Activated naive CD4-positive, alpha-beta T cell treated with anti-CD3 and anti-CD28 coated beads, Interleukin-2, amount 50 U/mL, for 16 hours (primary cell): ENCODE measurements around the gene COL8A2.

Experiments
- DNase-seq: peaks from one replicate; pipeline ENCODE4 v3.0.0-alpha.2; 2020

COL8A2 gene

DNA sequence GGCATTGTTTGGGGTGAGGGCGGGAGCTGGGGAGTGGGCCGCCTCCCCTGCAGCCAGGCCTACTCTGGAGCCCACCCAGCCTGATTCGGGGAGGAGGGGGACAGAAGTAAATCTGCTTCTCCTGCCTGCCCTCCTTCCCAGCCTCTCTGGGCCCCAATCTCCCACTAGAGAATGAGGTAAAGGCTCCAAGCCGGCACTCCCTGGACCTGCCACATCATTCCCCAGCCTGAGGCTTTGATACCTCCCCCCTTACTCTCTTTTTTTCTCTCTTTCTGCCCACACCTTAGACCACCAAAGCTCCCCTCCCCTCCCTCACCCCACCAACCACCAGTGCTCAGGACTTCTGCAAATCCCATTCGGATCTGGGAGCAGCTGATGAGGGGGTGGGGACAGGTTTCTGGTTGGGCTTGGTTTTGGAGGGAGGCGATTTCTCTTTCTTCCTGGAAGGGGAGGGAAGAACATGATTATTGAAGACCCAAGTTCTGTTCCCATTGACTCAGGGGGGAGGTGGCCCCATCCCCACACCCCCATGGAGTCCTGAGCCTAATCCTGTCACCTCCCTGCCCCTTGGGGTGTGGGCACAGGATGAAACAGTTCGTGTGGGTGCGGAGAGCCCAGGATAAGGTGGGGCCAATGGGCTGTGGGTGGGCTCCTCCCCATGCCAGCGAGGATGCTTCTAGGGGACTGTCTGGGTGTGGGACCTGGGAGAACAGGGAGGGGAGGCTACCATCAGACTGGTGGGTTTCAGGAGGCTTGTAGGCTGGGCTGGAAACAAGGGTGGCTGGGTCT, 32.3 kb upstream of the COL8A2 start:
- no peak for DNase-seq

DNA sequence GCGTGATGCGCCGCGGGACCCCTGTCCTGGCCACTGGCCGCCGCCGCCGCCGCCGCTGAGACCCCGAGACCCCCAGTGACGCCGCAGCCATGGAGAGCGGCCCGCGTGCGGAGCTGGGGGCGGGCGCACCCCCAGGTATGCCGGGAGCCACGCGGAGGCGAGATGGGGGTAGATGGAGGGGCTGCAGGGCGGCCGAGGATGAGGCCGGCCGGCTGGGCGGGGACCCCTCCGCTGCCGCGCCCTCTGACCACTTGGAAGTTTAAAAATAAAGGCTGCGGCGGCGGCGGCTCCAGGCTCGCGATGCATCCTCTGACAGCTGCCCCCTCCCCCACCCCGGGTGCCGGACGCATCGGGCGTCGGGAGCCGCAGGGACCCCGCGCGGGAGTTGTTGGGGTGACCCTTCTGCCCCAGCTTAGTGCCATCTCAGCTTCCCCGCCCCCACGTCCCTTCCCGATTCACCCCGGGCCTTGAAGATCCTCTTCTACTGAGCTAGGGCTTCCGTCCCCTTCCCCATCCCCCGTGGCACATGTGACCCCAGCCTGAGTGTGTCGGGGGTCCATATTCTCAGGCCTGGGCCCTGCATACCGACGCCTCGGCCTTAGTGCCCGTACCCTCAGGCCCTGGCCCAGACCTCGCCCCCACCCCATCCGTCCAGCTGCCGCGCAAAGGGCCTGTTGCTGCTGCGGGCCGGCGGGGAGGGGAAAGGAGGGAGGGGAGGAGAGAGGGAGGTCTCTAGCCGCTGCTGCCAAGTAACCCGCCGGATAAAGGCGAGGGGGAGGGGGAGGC, 31.5 kb upstream of the COL8A2 start:
- DNase-seq, result peak; percentile 68

GRCh38 chr1:36155408-36156328, 30.6 kb upstream of the COL8A2 start, which contains the start of gene MAP7D1:
MAP7D1 (plus strand) TSS chr1:36156160; CDS start chr1:36156418, 258 bp downstream.
- peak; percentile 89 for DNase-seq

DNA sequence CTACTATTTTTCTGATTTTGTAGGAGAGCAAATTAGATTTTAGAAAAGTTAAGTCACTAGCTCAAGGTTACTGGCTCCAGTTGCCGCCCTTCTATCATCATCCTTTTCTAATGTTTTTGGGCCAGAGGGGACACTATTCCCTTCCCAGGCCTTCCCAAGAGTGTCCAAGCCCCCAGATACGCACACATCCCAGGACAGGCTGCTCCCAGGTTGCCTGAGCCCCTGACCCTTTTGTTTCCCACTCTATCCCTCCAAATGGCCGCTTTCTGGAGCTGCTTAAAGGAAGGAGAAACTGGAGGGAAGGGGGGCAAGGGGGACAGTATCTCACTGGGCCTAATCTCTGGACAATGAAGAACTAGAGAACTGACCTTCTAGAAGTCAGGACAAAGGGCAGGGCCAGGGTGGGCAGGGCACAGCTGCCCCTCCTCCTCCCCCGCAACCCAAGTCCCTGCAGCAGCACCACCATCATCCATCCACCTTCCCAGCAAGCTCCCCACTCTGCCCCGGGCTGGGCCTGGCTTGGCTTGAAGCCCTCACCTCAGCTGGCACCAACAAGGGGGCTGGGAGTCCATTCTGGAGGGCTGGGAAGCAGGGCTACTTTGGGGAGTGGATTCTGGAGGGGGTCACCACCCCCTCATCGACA, 29.9 kb upstream of the COL8A2 start:
- DNase-seq, result no peak

DNA sequence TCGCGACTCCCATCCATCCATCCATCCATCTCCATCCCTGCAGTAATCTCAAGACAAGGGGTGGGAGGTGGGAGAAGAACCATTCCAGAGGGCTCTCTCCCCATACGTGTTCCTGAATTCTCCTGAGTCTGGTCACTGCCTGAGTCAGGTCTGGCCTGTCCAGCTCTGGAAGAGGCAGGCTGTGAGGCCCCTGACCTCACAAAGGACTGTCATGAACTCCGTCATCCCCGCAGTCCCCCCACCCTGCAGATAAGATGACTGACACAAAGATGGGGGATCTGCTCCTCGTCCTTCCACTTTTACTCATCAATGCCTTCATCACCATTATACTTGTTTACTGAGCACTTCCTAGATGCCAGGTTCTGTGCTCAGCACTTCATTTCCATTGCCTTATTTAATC, 29.3 kb upstream of the COL8A2 start:
- DNase-seq, result no peak

DNA sequence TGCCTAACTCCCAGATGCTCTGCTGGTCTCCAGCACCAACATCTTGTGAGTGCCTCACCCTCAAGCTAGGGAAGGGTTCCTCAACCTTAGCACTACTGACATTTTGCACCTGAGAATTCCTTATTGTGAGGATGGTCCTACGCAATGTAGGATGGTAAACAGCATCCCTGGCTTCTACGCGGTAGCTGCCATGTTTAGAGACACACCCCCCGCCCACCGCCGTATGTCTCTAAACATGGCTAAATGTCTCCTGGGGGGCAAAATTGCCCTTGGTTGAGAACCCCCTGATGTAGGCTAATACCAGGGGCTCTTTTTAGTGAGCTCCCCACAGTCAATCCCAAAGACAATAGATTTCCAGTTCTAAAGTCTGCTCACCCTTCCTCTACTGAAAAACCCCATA, 28.5 kb upstream of the COL8A2 start:
- no peak for DNase-seq

DNA sequence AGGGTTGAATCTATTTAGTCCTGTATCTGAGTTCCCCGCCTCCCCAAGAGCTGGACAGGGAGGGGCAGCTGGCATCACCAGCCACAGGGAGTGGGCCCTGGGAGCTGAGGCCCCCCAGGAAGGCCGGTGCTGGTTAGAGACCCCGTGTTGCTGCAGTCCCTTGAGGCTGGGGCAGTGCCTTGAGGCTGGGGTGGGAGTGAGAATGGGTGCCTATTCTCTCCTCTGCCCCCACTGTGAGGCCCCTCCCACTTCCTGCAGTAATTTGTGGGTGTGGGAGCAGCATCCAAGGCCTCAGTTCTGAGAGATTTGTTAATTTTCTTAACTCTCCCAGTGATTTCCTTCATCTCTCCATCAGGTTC, 26.8 kb upstream of the COL8A2 start:
- peak; percentile 45 for DNase-seq

DNA sequence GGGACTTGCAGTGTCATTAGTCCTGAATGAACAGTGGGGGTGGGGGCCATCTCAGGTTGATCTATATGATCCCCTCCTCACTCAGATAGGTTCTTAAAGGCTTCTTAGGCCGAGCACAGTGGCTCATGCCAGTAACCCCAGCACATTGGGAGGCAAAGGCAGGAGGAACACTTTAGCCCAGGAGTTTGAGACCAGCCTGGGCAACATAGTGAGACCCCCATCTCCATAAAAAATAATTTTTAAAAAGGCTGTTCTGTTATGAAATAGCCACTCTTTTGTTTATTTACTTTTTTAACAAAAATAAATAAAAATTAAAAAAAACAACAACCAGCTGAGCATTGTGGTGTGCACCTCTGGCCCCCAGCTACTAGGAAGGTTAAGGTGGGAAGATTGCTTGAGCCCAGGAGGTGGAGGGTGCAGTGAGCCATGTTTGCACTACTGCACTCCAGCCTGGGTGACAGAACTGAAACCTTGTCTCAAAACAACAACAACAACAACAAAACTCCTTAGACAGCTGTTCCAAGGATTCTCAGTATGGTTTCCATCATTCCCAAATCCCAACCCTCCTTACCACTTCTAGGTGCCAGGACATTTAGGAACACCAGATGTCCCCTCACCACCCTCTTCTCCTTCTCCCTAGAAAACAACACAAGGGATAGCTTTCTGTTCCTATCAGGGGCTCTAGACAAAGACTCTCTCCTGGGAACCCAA, 26.3 kb upstream of the COL8A2 start:
- DNase-seq, result no peak

GRCh38 chr1:36150296-36151133, 25.5 kb upstream of the COL8A2 start:
- peak; percentile 58 for DNase-seq

DNA sequence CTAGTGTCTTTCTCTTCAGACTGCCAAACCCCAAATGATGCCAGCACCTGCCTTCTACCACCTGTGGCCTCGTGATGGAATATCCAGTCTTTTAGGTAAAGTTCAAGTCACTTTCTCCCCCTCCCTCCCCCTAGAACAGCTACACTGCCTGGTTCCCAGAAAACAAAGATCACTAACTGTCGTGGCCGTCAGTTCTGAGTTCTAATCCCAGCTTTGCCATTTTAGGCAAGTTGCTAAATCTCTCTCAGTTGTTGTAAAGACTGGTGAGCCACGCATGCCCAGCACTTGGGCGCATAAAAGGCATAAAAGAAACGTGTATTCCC, 24.9 kb upstream of the COL8A2 start:
- no peak for DNase-seq

GRCh38 chr1:36149237-36149972, 24.4 kb upstream of the COL8A2 start, which contains the start of gene TRAPPC3:
TRAPPC3 (minus strand) TSS chr1:36149486; CDS start chr1:36149378, 108 bp downstream.
- DNase-seq, result peak; percentile 100

GRCh38 chr1:36148821-36149236, 23.8 kb upstream of the COL8A2 start:
- DNase-seq, result no peak

- no peak for DNase-seq
Measured at GRCh38 chr1:36144413-36144812, 19.4 kb upstream of the COL8A2 start.

DNA sequence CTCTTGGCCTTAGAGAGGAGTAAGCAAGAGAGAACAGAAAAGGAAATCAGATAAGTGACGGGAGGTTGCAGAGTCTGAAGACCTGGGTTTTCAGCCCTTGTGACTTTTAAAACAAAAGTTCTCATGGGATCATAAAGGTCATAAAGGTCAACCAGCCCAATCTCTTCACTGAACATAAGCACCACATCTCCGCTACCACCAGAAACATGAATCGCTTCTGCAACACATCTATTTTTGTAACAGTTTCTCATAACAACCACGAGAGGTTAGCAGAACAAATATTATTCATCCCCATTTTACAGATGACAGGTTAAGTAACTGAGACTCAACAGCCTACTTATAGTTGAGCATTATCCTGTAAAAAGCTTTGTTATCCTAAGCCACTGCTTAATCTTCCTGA, 18.4 kb upstream of the COL8A2 start:
- no peak for DNase-seq

DNA sequence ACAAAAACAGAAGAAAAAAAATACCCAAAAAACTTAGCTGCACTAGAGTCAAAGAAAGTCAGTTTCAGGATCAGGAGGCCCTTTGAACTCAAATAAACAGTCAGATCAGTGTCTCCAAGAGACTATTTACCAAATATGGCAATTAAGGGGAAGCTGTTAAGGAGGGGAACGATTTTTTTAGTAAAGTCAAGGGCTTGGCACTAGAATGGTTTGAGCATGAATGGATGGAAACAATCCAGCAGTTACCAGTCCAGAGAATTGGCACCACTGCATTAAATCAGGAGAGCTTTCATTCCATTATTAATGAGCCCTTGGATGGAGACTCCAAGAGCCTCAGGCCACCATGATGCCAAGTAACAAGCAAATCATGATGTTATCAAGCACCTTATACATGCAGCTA, 17.1 kb upstream of the COL8A2 start:
- DNase-seq, result no peak

GRCh38 chr1:36139521-36139920, 14.5 kb upstream of the COL8A2 start:
- no peak for DNase-seq

GRCh38 chr1:36137776-36138175, 12.8 kb upstream of the COL8A2 start:
- DNase-seq, result no peak

DNA sequence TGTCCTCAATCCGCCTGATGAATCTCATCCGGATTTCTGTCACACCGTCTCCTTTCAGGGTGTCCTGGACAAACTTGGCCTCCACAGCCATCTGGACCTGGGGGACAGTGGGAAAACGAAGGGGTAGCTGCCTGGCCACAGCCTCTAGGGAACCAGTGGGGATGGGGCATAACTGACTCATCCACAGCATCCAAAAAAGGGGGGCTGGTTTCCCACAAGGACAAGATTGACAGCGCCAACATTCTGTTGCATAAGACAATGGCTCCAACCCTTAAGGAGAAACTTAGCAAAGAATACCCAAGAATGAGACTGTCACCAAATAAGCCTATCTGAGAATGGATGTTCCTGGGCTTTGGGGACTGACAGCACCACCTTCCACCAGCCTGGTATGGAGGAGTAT, 12.2 kb upstream of the COL8A2 start:
- no peak for DNase-seq

GRCh38 chr1:36136535-36136934, 11.5 kb upstream of the COL8A2 start:
- DNase-seq, result no peak

DNA sequence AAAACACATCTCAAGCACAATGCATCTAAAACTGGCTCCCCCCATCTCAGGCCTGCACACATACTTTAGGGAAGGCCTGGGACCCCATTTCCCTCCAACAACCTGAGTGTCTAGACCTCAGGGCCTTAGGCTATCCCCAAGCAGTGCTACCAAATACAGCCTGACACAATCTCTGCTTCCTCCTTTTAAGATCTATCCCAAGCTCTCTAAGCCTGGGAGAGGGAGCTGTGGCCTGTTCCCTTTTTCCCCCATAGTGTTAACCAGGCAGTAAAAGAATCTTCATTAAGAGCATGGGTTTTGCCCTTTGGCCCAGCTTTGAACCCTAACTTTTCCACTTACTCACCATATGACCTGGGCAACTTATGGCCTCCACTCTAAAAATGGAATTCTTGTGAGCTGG, 10.8 kb upstream of the COL8A2 start:
- DNase-seq, result no peak

- no peak for DNase-seq
Measured at GRCh38 chr1:36135330-36135667, 10.3 kb upstream of the COL8A2 start.
